ENCODE measurements around the gene HOMER2.

DNA sequence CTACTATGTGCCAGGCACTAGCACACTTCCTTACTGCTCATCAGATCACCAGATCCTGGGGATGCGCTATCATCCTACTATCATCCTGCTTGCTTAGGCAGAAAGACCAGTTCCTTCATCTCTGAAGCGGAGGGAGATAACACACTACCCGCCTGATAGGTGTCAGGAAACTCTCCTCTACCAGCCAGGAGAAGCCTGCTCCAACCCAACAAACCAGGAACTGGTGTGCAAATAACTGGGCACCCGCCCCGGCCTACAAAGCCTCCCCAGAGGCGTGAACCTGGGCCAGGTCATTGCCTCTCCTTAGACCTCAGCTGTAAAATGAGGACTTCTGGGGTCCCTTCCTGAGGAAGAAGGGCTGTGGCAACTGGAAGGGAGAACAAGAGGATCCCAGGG, 61.5 kb downstream of the HOMER2 start:
- TF ChIP-seq, protein P1, sequence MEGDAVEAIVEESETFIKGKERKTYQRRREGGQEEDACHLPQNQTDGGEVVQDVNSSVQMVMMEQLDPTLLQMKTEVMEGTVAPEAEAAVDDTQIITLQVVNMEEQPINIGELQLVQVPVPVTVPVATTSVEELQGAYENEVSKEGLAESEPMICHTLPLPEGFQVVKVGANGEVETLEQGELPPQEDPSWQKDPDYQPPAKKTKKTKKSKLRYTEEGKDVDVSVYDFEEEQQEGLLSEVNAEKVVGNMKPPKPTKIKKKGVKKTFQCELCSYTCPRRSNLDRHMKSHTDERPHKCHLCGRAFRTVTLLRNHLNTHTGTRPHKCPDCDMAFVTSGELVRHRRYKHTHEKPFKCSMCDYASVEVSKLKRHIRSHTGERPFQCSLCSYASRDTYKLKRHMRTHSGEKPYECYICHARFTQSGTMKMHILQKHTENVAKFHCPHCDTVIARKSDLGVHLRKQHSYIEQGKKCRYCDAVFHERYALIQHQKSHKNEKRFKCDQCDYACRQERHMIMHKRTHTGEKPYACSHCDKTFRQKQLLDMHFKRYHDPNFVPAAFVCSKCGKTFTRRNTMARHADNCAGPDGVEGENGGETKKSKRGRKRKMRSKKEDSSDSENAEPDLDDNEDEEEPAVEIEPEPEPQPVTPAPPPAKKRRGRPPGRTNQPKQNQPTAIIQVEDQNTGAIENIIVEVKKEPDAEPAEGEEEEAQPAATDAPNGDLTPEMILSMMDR (IDR thresholded peaks at IDR 0.05; ENCODE audit: low read depth, low read length, poor library complexity, severe bottlenecking), result no peak
- no peak for TF ChIP-seq EZH2phosphoT487 (IDR thresholded peaks at IDR 0.05; ENCODE audit: borderline replicate concordance, low read length)
